Measurements from ENCODE around the gene PDLIM5.
"Not testable (repeated sequence)": the region's sequence is repeated elsewhere in the genome, so short reads cannot be mapped to it uniquely, and the experiment has no call there.

PDLIM5 gene

GRCh38 chr4:94551643-94552564, 100.2 kb downstream of the PDLIM5 start:
- in situ Hi-C loops (cut with HindIII; ENCODE audit: low sequenced_read_pairs) = no loop called here
- peak; percentile 42 for DNase-seq (ENCODE audit: low read depth)
- no peak overlapping the region for H3K4me3 ChIP-seq (ENCODE audit: low read depth, low read length)
- TF ChIP-seq CTCF (IDR thresholded peaks at IDR 0.05; ENCODE audit: low read depth, low read length, missing control alignments) = no peak

- DNase-seq (ENCODE audit: low read depth); in situ Hi-C loops (cut with HindIII; ENCODE audit: low sequenced_read_pairs); H3K4me3 ChIP-seq (ENCODE audit: low read depth, low read length): not testable (repeated sequence)
Observed at GRCh38 chr4:94556047-94556446, 104.3 kb downstream of the PDLIM5 start.

- DNase-seq (ENCODE audit: low read depth); H3K4me3 ChIP-seq (ENCODE audit: low read depth, low read length); in situ Hi-C loops (cut with HindIII; ENCODE audit: low sequenced_read_pairs): not testable (repeated sequence)
Observed at GRCh38 chr4:94557632-94558031, 105.9 kb downstream of the PDLIM5 start.

- TF ChIP-seq CTCF (IDR thresholded peaks at IDR 0.05; ENCODE audit: low read depth, low read length, missing control alignments) = no peak
- no peak overlapping the region for H3K4me3 ChIP-seq (ENCODE audit: low read depth, low read length)
- in situ Hi-C loops (cut with HindIII; ENCODE audit: low sequenced_read_pairs) = no loop called here
- no peak for DNase-seq (ENCODE audit: low read depth)
Observed at GRCh38 chr4:94558392-94558904, 106.7 kb downstream of the PDLIM5 start.

GRCh38 chr4:94559351-94559806, 107.6 kb downstream of the PDLIM5 start:
- in situ Hi-C loops (cut with HindIII; ENCODE audit: low sequenced_read_pairs) = no loop called here
- DNase-seq (ENCODE audit: low read depth) = no peak
- TF ChIP-seq CTCF (IDR thresholded peaks at IDR 0.05; ENCODE audit: low read depth, low read length, missing control alignments) = no peak
- H3K4me3 ChIP-seq (ENCODE audit: low read depth, low read length) = no peak overlapping the region

- H3K4me3 ChIP-seq (ENCODE audit: low read depth, low read length) = no peak overlapping the region
- in situ Hi-C loops (cut with HindIII; ENCODE audit: low sequenced_read_pairs) = no loop called here
- DNase-seq (ENCODE audit: low read depth) = peak; percentile 44
- TF ChIP-seq CTCF (IDR thresholded peaks at IDR 0.05; ENCODE audit: low read depth, low read length, missing control alignments) = no peak
Observed at GRCh38 chr4:94561249-94562024, 109.7 kb downstream of the PDLIM5 start.

- no peak for TF ChIP-seq CTCF (IDR thresholded peaks at IDR 0.05; ENCODE audit: low read depth, low read length, missing control alignments)
- no peak overlapping the region for H3K4me3 ChIP-seq (ENCODE audit: low read depth, low read length)
- in situ Hi-C loops (cut with HindIII; ENCODE audit: low sequenced_read_pairs) = no loop called here
- DNase-seq (ENCODE audit: low read depth) = no peak
Observed at GRCh38 chr4:94562285-94562684, 110.5 kb downstream of the PDLIM5 start.
